ENCODE results near the gene SHMT1.

DNA sequence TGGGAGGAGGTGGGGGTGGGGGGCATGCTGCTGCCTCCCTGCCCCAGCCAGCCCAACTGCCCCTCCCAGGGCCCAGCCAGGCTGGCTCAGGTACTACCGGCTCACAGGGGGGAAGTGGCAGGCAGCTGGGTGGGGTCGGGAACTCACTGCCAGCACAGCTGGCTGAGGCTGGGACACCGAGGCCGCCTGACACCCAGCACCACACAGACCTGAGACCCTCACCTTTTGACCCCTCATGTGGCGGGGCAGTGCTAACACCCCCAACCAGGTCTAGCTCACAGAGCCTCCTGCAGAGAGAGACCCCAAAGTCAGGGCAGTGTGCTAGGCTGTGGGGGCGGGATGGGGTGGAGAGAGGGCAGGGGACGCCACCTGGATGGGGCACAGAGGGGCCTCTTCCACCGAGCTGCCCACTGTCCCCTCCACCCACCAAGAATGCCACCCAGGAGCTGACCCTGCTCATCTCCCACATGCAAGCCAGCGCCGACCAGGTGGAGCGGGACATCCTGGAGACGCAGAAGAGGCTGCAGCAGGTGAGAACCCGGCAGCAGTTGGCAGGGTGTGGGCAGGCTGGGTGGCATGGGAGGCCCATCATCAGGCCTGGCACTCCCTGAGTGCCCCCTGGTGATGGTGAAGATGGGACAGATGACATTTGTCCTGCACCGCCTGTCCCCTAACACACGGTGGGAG lies 17.3 kb upstream of the SHMT1 start:
- TF ChIP-seq, protein P1, sequence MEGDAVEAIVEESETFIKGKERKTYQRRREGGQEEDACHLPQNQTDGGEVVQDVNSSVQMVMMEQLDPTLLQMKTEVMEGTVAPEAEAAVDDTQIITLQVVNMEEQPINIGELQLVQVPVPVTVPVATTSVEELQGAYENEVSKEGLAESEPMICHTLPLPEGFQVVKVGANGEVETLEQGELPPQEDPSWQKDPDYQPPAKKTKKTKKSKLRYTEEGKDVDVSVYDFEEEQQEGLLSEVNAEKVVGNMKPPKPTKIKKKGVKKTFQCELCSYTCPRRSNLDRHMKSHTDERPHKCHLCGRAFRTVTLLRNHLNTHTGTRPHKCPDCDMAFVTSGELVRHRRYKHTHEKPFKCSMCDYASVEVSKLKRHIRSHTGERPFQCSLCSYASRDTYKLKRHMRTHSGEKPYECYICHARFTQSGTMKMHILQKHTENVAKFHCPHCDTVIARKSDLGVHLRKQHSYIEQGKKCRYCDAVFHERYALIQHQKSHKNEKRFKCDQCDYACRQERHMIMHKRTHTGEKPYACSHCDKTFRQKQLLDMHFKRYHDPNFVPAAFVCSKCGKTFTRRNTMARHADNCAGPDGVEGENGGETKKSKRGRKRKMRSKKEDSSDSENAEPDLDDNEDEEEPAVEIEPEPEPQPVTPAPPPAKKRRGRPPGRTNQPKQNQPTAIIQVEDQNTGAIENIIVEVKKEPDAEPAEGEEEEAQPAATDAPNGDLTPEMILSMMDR (IDR thresholded peaks at IDR 0.05 in 8 of 11, conservative IDR thresholded peaks at IDR 0.05 in 3 of 11), result no peak
- TF ChIP-seq POLR2AphosphoS5 (IDR thresholded peaks at IDR 0.05) (no peak), POLR2A (IDR thresholded peaks at IDR 0.05) (no peak)

Measured in spleen (tissue), 7 donors.